ENCODE data around the gene ARL15.

Gene ARL15

DNA sequence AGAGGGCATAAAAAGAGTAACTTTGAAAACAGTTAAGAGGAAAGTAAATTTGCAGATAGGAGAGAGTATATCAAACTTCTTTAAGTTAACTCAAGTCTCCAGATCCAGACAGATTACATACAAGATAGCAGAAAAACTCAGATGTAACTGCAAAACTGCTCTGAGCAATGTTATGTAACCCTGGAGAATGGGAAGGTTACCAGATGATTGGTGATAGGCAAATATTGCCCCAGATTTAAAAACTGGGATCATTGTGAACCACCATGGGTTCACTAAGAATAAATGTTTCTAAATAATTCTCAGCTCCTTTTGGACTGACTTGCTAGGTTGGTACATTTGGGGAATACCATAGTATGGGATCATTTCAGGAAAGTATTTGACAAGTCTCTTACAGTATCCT lies 176.5 kb downstream of the ARL15 start:
- DNase-seq (ENCODE audit: low read depth) = no peak
- H3K4me3 ChIP-seq (ENCODE audit: low read depth, low read length) = no peak overlapping the region

DNA sequence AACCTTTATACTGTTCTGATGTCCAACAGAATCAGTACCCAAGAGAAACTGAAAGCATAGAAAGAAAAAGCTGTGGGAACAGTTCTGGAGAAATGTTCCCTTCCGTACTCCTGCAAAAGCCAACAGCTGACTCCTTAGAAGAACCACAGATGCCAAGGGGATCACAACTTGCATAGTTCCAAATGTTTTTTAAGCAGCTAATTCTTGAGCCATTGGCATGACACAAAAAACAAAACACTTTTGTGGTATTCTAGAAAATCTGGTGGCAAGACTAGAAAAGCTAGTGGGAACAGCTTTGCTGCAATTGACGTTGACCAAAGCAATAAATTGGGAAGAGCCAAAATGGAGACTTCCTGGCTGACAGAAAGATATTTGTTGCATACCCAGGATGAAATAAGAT lies 189.9 kb downstream of the ARL15 start:
- DNase-seq (ENCODE audit: low read depth) = no peak

GRCh38 chr5:54117957-54118356 lies 192.4 kb downstream of the ARL15 start:
- no peak for DNase-seq (ENCODE audit: low read depth)

More for the DNA sequence above, 189.9 kb downstream of the ARL15 start:
- H3K4me3 ChIP-seq (ENCODE audit: low read depth, low read length) = no peak overlapping the region

DNA sequence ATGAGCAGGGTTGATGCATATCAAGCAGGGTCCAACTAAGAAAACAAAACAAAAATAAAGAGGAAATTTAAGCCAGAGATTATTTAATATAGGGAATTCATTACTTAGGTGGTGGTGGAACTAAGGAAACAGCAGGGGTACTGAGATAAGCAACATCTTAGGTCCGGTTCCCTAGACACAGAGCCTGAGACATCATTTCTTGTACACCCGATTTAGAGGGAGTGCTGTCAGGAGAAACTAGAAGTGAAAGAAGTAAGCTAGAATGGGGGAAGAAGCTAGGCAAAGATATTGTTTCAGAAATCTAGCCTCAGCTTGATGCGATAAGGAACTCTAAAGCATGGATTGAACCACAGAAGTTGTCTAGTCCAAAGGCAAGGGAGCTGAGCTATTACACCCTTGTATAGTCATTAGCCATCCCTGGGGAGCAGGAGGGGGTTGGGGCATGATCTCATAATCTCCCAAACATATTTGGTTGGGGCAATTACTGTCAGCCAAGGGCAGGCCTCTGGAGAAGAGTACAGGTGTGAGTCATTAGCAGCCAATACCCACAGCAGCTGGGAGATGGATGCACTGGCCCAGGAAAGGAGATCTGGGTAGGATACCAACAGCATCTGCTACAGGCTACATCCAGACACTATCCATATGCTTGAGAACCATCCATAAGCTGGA lies 194.5 kb downstream of the ARL15 start:
- no peak for DNase-seq (ENCODE audit: low read depth)
- no peak overlapping the region for H3K4me3 ChIP-seq (ENCODE audit: low read depth, low read length)

More at GRCh38 chr5:54117957-54118356, 192.4 kb downstream of the ARL15 start:
- H3K4me3 ChIP-seq (ENCODE audit: low read depth, low read length) = no peak overlapping the region

GRCh38 chr5:54113060-54113459 lies 197.3 kb downstream of the ARL15 start:
- H3K4me3 ChIP-seq (ENCODE audit: low read depth, low read length) = no peak overlapping the region
- no peak for DNase-seq (ENCODE audit: low read depth)

DNA sequence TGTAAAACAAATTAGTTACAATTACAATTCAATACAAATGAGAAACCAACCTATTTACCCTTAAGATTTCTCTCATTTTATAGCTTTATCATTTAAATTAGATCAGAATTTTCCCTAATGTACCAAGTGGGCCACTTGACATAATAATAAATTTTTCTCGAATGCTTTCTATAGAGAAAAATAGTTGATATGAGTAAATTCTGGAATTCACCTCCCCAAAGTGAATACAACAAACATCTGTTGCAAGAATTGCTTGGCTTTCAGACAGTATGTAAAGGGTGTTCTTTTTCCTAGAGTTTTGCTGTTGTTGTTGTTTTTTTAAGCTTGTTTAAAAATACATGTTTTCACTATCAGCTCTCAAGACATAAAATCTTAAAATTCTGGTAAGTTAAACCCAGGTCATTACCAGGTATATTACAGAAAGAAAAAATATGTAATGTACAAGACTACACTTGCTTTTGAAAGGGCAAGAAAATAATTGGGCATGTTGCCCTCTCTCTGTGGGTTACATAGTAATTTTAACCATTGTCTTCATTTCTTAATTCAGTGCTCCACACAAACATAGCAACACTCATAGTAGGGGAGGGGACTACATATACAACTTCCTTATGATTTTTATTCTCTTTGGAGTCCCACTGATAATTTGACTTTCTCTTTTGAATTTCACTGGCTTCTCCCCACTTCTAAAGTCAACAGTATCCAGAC lies 200.6 kb downstream of the ARL15 start:
- DNase-seq (ENCODE audit: low read depth) = no peak
- H3K4me3 ChIP-seq (ENCODE audit: low read depth, low read length) = no peak overlapping the region

GRCh38 chr5:54108136-54108535 lies 202.2 kb downstream of the ARL15 start:
- H3K4me3 ChIP-seq (ENCODE audit: low read depth, low read length) = no peak overlapping the region
- no peak for DNase-seq (ENCODE audit: low read depth)

- H3K4me3 ChIP-seq (ENCODE audit: low read depth, low read length) = no peak overlapping the region
- no peak for DNase-seq (ENCODE audit: low read depth)
These were observed 206.5 kb downstream of the ARL15 start for GRCh38 chr5:54103871-54104270.

DNA sequence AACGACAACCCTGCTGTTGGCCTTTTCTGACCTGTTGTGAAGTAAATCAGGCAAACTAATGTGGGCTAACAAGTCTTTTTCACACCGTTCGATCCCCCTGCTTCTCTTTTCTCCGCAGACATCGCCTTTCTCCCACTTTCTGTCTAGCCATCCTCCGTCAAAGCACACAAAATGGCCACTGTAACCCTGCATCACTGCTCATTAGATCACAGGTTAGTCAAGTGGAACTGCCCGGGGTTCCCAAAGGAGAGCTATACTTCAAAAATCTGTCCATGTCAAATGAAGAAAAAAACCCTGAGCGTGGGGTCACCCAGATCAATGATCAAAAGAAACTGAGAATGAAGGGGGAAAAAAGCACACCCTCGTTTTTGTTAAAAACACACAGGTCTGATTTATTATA lies 212.1 kb downstream of the ARL15 start:
- DNase-seq (ENCODE audit: low read depth) = no peak

GRCh38 chr5:54095969-54096368 lies 214.4 kb downstream of the ARL15 start:
- no peak overlapping the region for H3K4me3 ChIP-seq (ENCODE audit: low read depth, low read length)
- no peak for DNase-seq (ENCODE audit: low read depth)

More for the DNA sequence above, 212.1 kb downstream of the ARL15 start:
- H3K4me3 ChIP-seq (ENCODE audit: low read depth, low read length) = no peak overlapping the region

- no peak overlapping the region for H3K4me3 ChIP-seq (ENCODE audit: low read depth, low read length)
- DNase-seq (ENCODE audit: low read depth) = no peak
These were observed 215.7 kb downstream of the ARL15 start for GRCh38 chr5:54094706-54095105.

DNA sequence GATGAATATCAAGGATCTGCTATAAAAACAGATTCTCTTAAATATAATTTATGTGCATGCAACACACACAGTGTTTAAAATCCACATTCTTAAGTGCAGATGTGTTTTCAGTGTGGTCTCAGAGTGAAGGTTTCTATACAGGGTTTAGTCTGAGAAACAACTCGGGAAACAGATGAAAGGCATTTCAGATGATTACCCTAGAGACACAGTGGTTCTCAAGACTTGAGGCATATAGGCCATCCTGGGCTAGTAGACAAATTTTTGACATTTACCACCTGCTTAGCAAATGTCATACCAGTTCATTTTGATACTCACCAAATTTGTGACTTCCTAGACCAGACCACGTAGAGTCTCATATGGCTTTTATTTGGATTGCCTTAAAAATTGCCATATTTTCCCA lies 216.5 kb downstream of the ARL15 start:
- DNase-seq (ENCODE audit: low read depth) = no peak
- H3K4me3 ChIP-seq (ENCODE audit: low read depth, low read length) = no peak overlapping the region

GRCh38 chr5:54093081-54093492 lies 217.3 kb downstream of the ARL15 start:
- no peak overlapping the region for H3K4me3 ChIP-seq (ENCODE audit: low read depth, low read length)
- DNase-seq (ENCODE audit: low read depth) = no peak

- no peak overlapping the region for H3K4me3 ChIP-seq (ENCODE audit: low read depth, low read length)
- no peak for DNase-seq (ENCODE audit: low read depth)
These were observed 218.9 kb downstream of the ARL15 start for GRCh38 chr5:54091307-54092130.

GRCh38 chr5:54090495-54091120 lies 219.8 kb downstream of the ARL15 start:
- peak; percentile 68 for DNase-seq (ENCODE audit: low read depth)
- H3K4me3 ChIP-seq (ENCODE audit: low read depth, low read length) = no peak overlapping the region

- no peak overlapping the region for H3K4me3 ChIP-seq (ENCODE audit: low read depth, low read length)
- DNase-seq (ENCODE audit: low read depth) = no peak
These were observed 222.3 kb downstream of the ARL15 start for GRCh38 chr5:54088081-54088480.

DNA sequence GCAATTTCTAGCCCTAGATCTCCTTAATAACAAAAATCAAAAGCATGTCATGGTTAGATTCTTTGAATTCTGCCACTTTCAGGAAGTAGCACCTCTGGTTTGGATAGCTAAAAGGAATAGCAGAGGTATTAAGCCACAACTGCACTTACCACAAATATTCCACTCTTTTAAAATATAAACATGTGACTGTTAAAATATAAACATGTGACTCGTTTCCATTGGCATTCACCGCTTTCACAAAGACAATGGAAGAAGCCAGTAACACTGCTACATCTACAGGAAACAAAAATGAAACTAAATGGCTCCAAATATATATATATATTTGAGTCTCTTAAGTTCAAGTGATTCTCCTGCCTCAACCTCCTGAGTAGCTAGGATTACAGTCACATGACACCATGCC lies 222.9 kb downstream of the ARL15 start:
- H3K4me3 ChIP-seq (ENCODE audit: low read depth, low read length) = no peak overlapping the region
- DNase-seq (ENCODE audit: low read depth) = peak; percentile 28

DNA sequence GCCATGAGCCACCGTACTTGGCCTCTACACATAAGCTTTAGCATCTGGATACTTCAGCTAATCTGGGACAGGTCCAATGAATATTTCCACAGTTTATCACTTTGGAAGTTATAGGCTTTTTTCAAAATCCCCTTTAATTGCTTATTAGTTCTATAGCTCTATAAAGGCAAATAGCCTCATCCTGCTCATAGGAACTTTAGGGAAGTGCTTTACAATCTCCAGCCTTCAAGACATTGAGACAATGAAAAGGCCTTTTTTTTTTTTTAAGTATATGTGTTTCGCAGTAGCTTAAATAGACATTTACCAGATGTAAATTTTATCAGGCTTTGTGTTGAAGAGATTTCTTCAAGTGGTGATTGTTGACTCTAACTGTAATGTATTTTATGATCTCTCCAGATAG lies 224.2 kb downstream of the ARL15 start:
- DNase-seq (ENCODE audit: low read depth) = no peak
- no peak overlapping the region for H3K4me3 ChIP-seq (ENCODE audit: low read depth, low read length)

GRCh38 chr5:54084696-54085095 lies 225.7 kb downstream of the ARL15 start:
- no peak for DNase-seq (ENCODE audit: low read depth)
- H3K4me3 ChIP-seq (ENCODE audit: low read depth, low read length) = no peak overlapping the region

- no peak overlapping the region for H3K4me3 ChIP-seq (ENCODE audit: low read depth, low read length)
- DNase-seq (ENCODE audit: low read depth) = no peak
These were observed 226.5 kb downstream of the ARL15 start for GRCh38 chr5:54083851-54084250.
